ENCODE results near the gene SRPRB. TPM values are rescaled to one million over a fixed set of nuclear protein-coding genes. Genes with fewer than 3 reads are reported as not detected.

The SRPRB gene
- total and polyA plus RNA-seq, 2 donors from 2014 or later, result 47.9 to 58.8 TPM

DNA sequence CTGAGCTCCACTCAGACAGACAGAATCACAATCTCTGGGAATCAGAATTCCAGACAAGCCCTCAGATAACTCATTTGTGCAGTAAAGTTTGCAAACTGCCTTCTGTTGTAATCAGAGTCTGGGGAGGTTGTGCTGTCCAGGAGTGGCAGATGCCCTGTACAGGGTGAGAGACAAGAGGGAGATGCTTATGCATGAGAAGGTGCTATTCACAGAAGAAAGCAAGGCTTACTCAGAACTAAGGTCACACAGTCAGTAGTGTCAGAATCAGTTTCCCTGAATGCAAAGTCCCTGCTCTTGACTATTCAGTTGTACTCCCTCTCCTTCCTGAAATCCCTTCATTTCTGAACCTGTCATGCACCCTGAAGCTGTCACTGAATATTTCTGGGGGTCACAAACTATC is 43.7 kb downstream of the SRPRB start:
- no peaks in the 10 kb centered on the region for H3K9me3 ChIP-seq (ENCODE audit: control insufficient read depth in 2 of 3, insufficient read depth in 1 of 3, low read length in 3 of 3)
- H3K27ac ChIP-seq (ENCODE audit: low read depth in 2 of 2, low read length in 2 of 2), result no peak overlapping the region
- H3K36me3 ChIP-seq (ENCODE audit: control insufficient read depth in 2 of 3, insufficient read depth in 3 of 3, low read length in 3 of 3), result no peaks in the 10 kb centered on the region
- TF ChIP-seq, protein P1, sequence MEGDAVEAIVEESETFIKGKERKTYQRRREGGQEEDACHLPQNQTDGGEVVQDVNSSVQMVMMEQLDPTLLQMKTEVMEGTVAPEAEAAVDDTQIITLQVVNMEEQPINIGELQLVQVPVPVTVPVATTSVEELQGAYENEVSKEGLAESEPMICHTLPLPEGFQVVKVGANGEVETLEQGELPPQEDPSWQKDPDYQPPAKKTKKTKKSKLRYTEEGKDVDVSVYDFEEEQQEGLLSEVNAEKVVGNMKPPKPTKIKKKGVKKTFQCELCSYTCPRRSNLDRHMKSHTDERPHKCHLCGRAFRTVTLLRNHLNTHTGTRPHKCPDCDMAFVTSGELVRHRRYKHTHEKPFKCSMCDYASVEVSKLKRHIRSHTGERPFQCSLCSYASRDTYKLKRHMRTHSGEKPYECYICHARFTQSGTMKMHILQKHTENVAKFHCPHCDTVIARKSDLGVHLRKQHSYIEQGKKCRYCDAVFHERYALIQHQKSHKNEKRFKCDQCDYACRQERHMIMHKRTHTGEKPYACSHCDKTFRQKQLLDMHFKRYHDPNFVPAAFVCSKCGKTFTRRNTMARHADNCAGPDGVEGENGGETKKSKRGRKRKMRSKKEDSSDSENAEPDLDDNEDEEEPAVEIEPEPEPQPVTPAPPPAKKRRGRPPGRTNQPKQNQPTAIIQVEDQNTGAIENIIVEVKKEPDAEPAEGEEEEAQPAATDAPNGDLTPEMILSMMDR (IDR thresholded peaks at IDR 0.05; ENCODE audit: borderline replicate concordance, extremely low read depth, insufficient read depth), result no peak
- FAIRE-seq (no peak), DNase-seq (no peak)
- intact Hi-C loops (cut with DNase I), result no loop called here
- H3K4me1 ChIP-seq (ENCODE audit: control insufficient read depth in 2 of 3, insufficient read depth in 2 of 3, low read depth in 1 of 3, low read length in 3 of 3), result no peaks in the 10 kb centered on the region
- H3K27me3 ChIP-seq (ENCODE audit: control insufficient read depth, insufficient read depth, low read length), result no peaks in the 10 kb centered on the region
- H3K9ac ChIP-seq (ENCODE audit: low read length in 3 of 3), result no peak overlapping the region
- H3K4me3 ChIP-seq (ENCODE audit: low read length in 3 of 3), result no peak overlapping the region

DNA sequence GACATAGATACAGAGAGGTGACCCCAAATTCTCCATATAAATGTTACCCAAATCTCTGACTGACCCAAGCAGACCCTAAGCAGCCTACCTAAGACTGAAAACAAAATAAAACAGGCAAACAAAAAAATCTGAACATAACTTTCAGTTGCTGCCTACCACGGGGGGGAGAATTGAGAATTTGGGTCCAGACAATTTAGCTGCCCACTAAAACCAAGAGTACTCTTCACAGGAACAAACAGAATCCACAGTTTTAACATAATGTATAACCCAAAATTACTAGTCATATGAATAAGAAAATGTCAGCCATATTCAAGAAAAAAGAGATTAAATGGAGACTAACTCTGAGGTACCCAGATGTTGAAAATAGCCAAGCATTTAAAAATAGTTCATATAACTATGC is 44.4 kb downstream of the SRPRB start:
- H3K9me3 ChIP-seq (ENCODE audit: control insufficient read depth in 2 of 3, insufficient read depth in 1 of 3, low read length in 3 of 3), result no peaks in the 10 kb centered on the region
- no peak overlapping the region for H3K27ac ChIP-seq (ENCODE audit: low read depth in 2 of 2, low read length in 2 of 2)
- intact Hi-C loops (cut with DNase I), result no loop called here
- H3K27me3 ChIP-seq (ENCODE audit: control insufficient read depth, insufficient read depth, low read length), result no peaks in the 10 kb centered on the region
- no peaks in the 10 kb centered on the region for H3K4me1 ChIP-seq (ENCODE audit: control insufficient read depth in 2 of 3, insufficient read depth in 2 of 3, low read depth in 1 of 3, low read length in 3 of 3)
- TF ChIP-seq, protein P1 (IDR thresholded peaks at IDR 0.05; ENCODE audit: borderline replicate concordance, extremely low read depth, insufficient read depth), result no peak
- no peaks in the 10 kb centered on the region for H3K36me3 ChIP-seq (ENCODE audit: control insufficient read depth in 2 of 3, insufficient read depth in 3 of 3, low read length in 3 of 3)
- FAIRE-seq (no peak), DNase-seq (no peak)
- no peak overlapping the region for H3K9ac ChIP-seq (ENCODE audit: low read length in 3 of 3)
- H3K4me3 ChIP-seq (ENCODE audit: low read length in 3 of 3), result no peak overlapping the region

DNA sequence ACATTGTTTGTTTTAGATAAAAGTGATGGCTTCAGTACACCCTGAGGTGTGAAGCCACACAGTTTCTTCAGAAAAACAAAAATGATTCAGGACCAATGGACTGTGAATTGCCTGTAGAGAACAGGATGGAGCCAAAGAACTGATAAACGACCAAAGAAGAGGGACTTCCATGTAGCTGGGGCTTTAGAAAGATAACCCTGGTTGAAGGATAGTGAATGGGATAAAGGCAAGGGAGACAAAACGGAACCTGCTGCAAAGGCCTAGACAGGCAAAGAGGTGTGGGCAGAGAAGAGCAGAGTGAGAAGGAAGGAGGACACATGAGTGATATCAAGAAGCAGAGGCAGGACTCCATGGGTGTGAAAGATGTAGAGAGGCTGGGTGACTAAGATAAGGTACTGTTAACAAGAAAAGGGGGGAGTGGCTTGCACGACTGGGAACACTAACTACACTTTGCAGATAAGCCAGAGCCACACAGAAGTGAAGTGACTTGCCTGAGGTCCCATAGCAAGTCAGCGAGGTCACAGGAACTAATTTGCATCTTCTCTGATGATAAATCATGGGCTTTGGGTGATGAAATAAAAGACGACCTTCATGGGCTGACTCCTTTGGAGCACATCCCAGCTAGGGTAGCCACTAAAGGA is 45.8 kb downstream of the SRPRB start:
- DNase-seq (no peak), FAIRE-seq (no peak)
- Histone ChIP-seq H3K27me3 (ENCODE audit: control insufficient read depth, insufficient read depth, low read length) (no peaks in the 10 kb centered on the region), H3K4me1 (ENCODE audit: control insufficient read depth in 2 of 3, insufficient read depth in 2 of 3, low read depth in 1 of 3, low read length in 3 of 3) (no peaks in the 10 kb centered on the region), H3K36me3 (ENCODE audit: control insufficient read depth in 2 of 3, insufficient read depth in 3 of 3, low read length in 3 of 3) (no peaks in the 10 kb centered on the region), H3K9ac (ENCODE audit: low read length in 3 of 3) (no peak overlapping the region), H3K9me3 (ENCODE audit: control insufficient read depth in 2 of 3, insufficient read depth in 1 of 3, low read length in 3 of 3) (no peaks in the 10 kb centered on the region), H3K27ac (ENCODE audit: low read depth in 2 of 2, low read length in 2 of 2) (no peak overlapping the region), H3K4me3 (ENCODE audit: low read length in 3 of 3) (no peak overlapping the region)
- TF ChIP-seq, protein P1 (IDR thresholded peaks at IDR 0.05; ENCODE audit: borderline replicate concordance, extremely low read depth, insufficient read depth), result no peak
- intact Hi-C loops (cut with DNase I), result no loop called here

DNA sequence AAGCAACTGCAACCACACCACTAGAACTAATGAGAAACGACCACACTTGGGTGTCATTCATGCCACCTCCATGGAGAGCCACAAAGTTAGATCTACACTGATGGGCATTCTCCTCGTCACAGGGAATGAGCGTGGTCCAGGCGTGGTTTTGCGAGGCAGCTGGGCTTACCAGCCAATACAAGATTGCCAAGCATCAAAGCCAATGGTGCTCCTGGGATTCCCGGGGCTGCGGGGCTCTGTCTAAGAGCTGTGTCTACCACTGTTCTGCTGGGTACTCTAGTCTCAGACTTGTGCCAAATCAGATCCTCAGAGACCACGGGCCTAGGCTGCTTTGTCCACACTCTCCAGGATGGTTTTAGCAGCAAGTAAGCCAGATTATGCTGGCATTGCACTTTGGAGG is 46.3 kb downstream of the SRPRB start:
- Histone ChIP-seq H3K9me3 (ENCODE audit: control insufficient read depth in 2 of 3, insufficient read depth in 1 of 3, low read length in 3 of 3) (no peaks in the 10 kb centered on the region), H3K4me1 (ENCODE audit: control insufficient read depth in 2 of 3, insufficient read depth in 2 of 3, low read depth in 1 of 3, low read length in 3 of 3) (no peaks in the 10 kb centered on the region), H3K9ac (ENCODE audit: low read length in 3 of 3) (no peak overlapping the region), H3K4me3 (ENCODE audit: low read length in 3 of 3) (no peak overlapping the region), H3K27ac (ENCODE audit: low read depth in 2 of 2, low read length in 2 of 2) (no peak overlapping the region), H3K27me3 (ENCODE audit: control insufficient read depth, insufficient read depth, low read length) (no peaks in the 10 kb centered on the region), H3K36me3 (ENCODE audit: control insufficient read depth in 2 of 3, insufficient read depth in 3 of 3, low read length in 3 of 3) (no peaks in the 10 kb centered on the region)
- intact Hi-C loops (cut with DNase I), result no loop called here
- FAIRE-seq (no peak), DNase-seq (no peak)
- TF ChIP-seq, protein P1 (IDR thresholded peaks at IDR 0.05; ENCODE audit: borderline replicate concordance, extremely low read depth, insufficient read depth), result no peak

All from kidney (tissue), 14 donors.